Heart left ventricle (tissue), 16 donors: ENCODE measurements around the gene ALPL. TPM values are rescaled to one million over a fixed set of nuclear protein-coding genes. Genes with fewer than 3 reads are reported as not detected.

Source experiments
- ATAC-seq, 4 donors: fragments of 200-7000 bp; cut with Tn5 transposase; one replicate each; pipeline ENCODE4 v1.9.1; 2020 to 2022; ENCODE audit warnings: moderate library complexity in 4 of 4, mild to moderate bottlenecking in 3 of 4, moderate number of reproducible peaks in 1 of 4
- DNase-seq, 5 donors: peaks; one replicate each; pipeline ENCODE4 v3.0.0-alpha.2; 2020
- H3K27ac ChIP-seq, 12 donors: fragments of 200-600 bp; sonication (generic) in 4 of 12; one replicate each; pipeline versions ENCODE4 v1.5.0 to v1.8.0; 2016 to 2022; ENCODE audit warnings: mild to moderate bottlenecking in 2 of 12
- H3K27me3 ChIP-seq, 9 donors: fragments of 200-600 bp; sonication (generic) in 2 of 9; one replicate each; pipeline versions ENCODE4 v1.5.1 to v1.8.0; 2016 to 2022; ENCODE audit warnings: mild to moderate bottlenecking in 3 of 9
- H3K36me3 ChIP-seq, 9 donors: fragments of 200-600 bp; sonication (generic) in 2 of 9; one replicate each; pipeline versions ENCODE4 v1.5.0 to v1.8.0; 2018 to 2022; ENCODE audit warnings: mild to moderate bottlenecking in 2 of 9
- H3K4me1 ChIP-seq, 12 donors: fragments of 200-600 bp; sonication (generic) in 4 of 12; one replicate each; pipeline versions ENCODE4 v1.5.0 to v1.8.0; 2016 to 2022; ENCODE audit warnings: mild to moderate bottlenecking in 3 of 12
- H3K4me3 ChIP-seq, 12 donors: fragments of 200-600 bp; sonication (generic) in 4 of 12; one replicate each; pipeline versions ENCODE4 v1.5.0 to v1.8.0; 2017 to 2022; ENCODE audit warnings: mild to moderate bottlenecking in 9 of 12, moderate library complexity in 4 of 12
- H3K9me3 ChIP-seq, 12 donors: fragments of 200-600 bp; sonication (generic) in 4 of 12; one replicate each; pipeline versions ENCODE4 v1.5.0 to v1.8.0; 2016 to 2022; ENCODE audit warnings: mild to moderate bottlenecking in 1 of 12
- CTCF ChIP-seq, 12 donors: fragments of 200-600 bp; sonication (generic) in 4 of 12; IDR thresholded peaks; one replicate each; pipeline versions ENCODE4 v1.5.0 to v1.8.0; 2018 to 2022; ENCODE audit warnings: antibody characterized with exemption in 12 of 12, mild to moderate bottlenecking in 5 of 12
- POLR2A ChIP-seq, 2 donors: fragments of 450-650 bp; IDR thresholded peaks; one replicate each; pipeline ENCODE4 v1.6.1; 2017; ENCODE audit warnings: antibody characterized with exemption in 2 of 2, mild to moderate bottlenecking in 2 of 2, moderate library complexity in 2 of 2
- WGBS, 4 donors: extraction: QIAGEN DNeasy Blood & Tissue Kit in 2 of 4; methylation state at CpG; one replicate each; pipeline versions ENCODE4 v1.1.5 to v1.1.7; 2013 to 2018; 5-methylcytosine and 5-hydroxymethylcytosine counted together
- intact Hi-C, 10 donors: fragments of 100-400 bp; cut with DNase I; formaldehyde crosslinking; loops; one replicate each; pipeline versions ENCODE4 v1.11.1 to v1.14.2; 2022
- polyA plus RNA-seq, 2 donors: library from polyadenylated mRNA; stranded (reverse); fragments of 200-250 nt; gene quantifications; one replicate each; pipeline ENCODE4 v1.2.3, GENCODE V29; 2013
- total RNA-seq, 9 donors: library from RNA; depleted of rRNA in 2 of 9; stranded (reverse); fragments of >200 nt in 2 of 9; fragmentation: NEBNext Ultra II Directional in 3 of 9; extraction: Animal tissue kit (Norgen Biotek cat#: 25700) in 3 of 9; gene quantifications; one replicate each; pipeline versions ENCODE4 v1.1.0 to v1.2.4, GENCODE V29; 2016 to 2023
- donor health status: ischemic (EF 13 %, LVEDD 7.1; RV severe dilation, severe dysfunction).
- donor health status: healthy with polysubstance abuse.
- donor health status: DM: no; HTN: yes; CAD: no.
- donor health status: DM: no; HTN: no; CAD: no.
- donor health status: ischemic (EF 25% LVEDD 6.9; RV normal size, moderate dysfunction).
- donor health status: ischemic (EF 25% LVEDD 5.7; RV mildly dilated, moderate dysfunction).
- donor health status: healthy.
- donor health status: DM: yes; HTN: yes; CAD: no.
- donor health status: ischemic (EF 35%, LVEDD 5.7; RV mildly dilated, moderate dysfunction).
- donor health status: nonischemic (EF 11% LVEDD 7.7; RV severe dilation, severe dysfunction).
- donor health status: DM: yes; HTN: yes; CAD: no.
- donor health status: PGD.
- donor health status: ischemic (EF 29% LVEDD 5.4; RV normal size, mild dysfunction).
- donor health status: nonischemic (EF 23%, LVEDD 6.1; RV moderate dilation, normal function).

The ALPL gene
- total and polyA plus RNA-seq, 11 donors, result 6.3 to 45.8 (median 12.3) TPM

DNA sequence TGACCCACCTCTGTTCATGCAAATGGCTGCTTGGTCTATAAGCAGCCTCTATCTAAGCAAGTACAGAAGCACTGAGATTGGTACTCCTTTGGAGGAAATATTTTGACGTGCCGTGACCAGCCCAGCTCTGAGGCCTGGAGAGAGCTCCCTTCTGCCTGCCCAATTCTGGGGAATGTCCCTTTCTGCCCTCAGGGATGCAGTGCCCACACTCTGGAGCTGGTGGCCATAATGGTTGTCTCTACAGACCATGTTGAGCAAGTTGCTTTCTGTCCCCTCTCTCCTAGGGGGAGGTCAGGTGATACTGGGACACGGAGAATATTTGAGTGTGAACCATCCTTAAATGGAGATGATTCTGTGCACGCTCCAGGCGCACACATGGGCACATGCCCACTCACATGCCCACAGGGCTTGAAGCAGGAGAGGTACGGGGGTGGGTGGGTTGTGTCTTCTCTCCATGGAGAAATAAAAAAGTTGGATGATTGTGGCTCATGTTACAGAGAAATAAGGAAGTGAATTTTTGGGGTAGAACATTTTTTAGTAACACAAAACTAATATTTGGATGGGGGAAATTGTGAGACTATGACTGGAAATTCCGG is 13.9 kb upstream of the ALPL start:
- intact Hi-C loops, result loop anchor here in 1 of 10 donors (10.0 kb wide), 1 partner anchor 111 kb away; no protein-coding TSS in a partner anchor
- Histone ChIP-seq H3K4me1 (peaks cover 0 to 13% (median 0%) of the 10 kb centered on the region in 12 donors), H3K9me3 (peaks cover 0 to 4% (median 0%) of the 10 kb centered on the region in 12 donors), H3K27ac (no peak overlapping the region), H3K36me3 (no peaks in the 10 kb centered on the region), H3K4me3 (no peak overlapping the region), H3K27me3 (peaks cover 0 to 7% (median 0%) of the 10 kb centered on the region in 9 donors)
- no peak for DNase-seq
- no peak for ATAC-seq
- no peak for TF ChIP-seq POLR2A (IDR thresholded peaks at IDR 0.05)
- TF ChIP-seq CTCF (IDR thresholded peaks at IDR 0.05), result no peak
- 88 to 94% (median 90%) methylated on average over 7 of the region's 7 CpGs for WGBS, 4 donors

- Histone ChIP-seq H3K36me3 (no peaks in the 10 kb centered on the region), H3K9me3 (peaks cover 0 to 4% (median 0%) of the 10 kb centered on the region in 12 donors), H3K27ac (no peak overlapping the region), H3K27me3 (peaks cover 0 to 7% (median 0%) of the 10 kb centered on the region in 9 donors), H3K4me3 (no peak overlapping the region), H3K4me1 (peaks cover 0 to 13% (median 0%) of the 10 kb centered on the region in 12 donors)
- DNase-seq, result no peak
- WGBS, 4 donors, result 80 to 100% (median 92%) methylated on average over 1 of the region's 1 CpG
- intact Hi-C loops, result loop anchor here in 1 of 10 donors (10.0 kb wide), 1 partner anchor 111 kb away; no protein-coding TSS in a partner anchor
- TF ChIP-seq CTCF (IDR thresholded peaks at IDR 0.05), result no peak
- TF ChIP-seq POLR2A (IDR thresholded peaks at IDR 0.05), result no peak
- no peak for ATAC-seq
Observed at GRCh38 chr1:21496063-21496462, 13.2 kb upstream of the ALPL start.

GRCh38 chr1:21496886-21497285 is 12.3 kb upstream of the ALPL start:
- Histone ChIP-seq H3K9me3 (peaks cover 0 to 4% (median 0%) of the 10 kb centered on the region in 12 donors), H3K27me3 (peaks cover 0 to 7% (median 0%) of the 10 kb centered on the region in 9 donors), H3K27ac (no peak overlapping the region), H3K36me3 (no peaks in the 10 kb centered on the region), H3K4me1 (peaks cover 0 to 10% (median 0%) of the 10 kb centered on the region in 12 donors), H3K4me3 (no peak overlapping the region)
- WGBS, 4 donors, result 83 to 94% (median 89%) methylated on average over 3 of the region's 3 CpGs
- DNase-seq (no peak), ATAC-seq (no peak)
- no peak for TF ChIP-seq CTCF (IDR thresholded peaks at IDR 0.05)
- TF ChIP-seq POLR2A (IDR thresholded peaks at IDR 0.05), result no peak
- intact Hi-C loops, result loop anchor here in 1 of 10 donors (10.0 kb wide), 1 partner anchor 112 kb away; no protein-coding TSS in a partner anchor

DNA sequence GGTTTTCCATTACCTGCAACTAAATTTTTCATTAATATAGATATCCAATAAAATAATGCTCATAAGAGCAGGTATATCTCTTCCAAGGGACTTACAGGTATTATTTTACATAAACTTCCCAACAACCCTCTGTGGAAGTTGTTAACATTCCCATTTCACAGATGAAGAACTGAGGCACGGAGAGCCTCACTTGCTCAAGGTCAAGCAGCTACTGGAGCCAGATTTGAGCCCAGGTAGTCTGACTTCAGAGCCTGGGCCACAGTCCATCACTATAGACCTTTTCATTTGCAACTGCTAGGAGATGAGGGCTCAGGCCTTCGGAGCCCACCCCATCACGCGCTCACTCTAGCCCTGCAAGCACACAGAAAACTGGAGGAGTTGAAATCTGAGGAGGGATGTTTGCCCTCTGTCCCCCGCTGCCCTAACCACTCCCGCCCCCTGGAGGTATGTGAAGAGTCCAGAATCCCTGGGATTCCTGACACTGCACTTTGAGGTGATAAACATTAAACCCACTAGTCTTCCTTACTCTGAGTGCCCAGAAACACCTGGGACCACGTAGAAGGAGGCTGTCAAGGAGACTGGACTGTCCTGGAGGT is 11.7 kb upstream of the ALPL start:
- Histone ChIP-seq H3K36me3 (no peaks in the 10 kb centered on the region), H3K4me3 (no peak overlapping the region), H3K4me1 (peaks cover 0 to 3% (median 0%) of the 10 kb centered on the region in 12 donors), H3K27ac (no peak overlapping the region), H3K9me3 (peaks cover 0 to 4% (median 0%) of the 10 kb centered on the region in 12 donors), H3K27me3 (peaks cover 0 to 7% (median 0%) of the 10 kb centered on the region in 9 donors)
- WGBS, 4 donors, result 54 to 69% (median 64%) methylated on average over 7 of the region's 7 CpGs
- intact Hi-C loops, result loop anchor here in 1 of 10 donors (10.0 kb wide), 1 partner anchor 113 kb away; no protein-coding TSS in a partner anchor
- no peak for ATAC-seq
- DNase-seq, result no peak
- TF ChIP-seq POLR2A (IDR thresholded peaks at IDR 0.05) (no peak), CTCF (IDR thresholded peaks at IDR 0.05) (no peak)
